GM19467 (cell line): ENCODE measurements around the gene NME7.
"Not testable (repeated sequence)": the region's sequence is repeated elsewhere in the genome, so short reads cannot be mapped to it uniquely, and the experiment has no call there.

Experiments used
- ATAC-seq: cut with Tn5 transposase; IDR thresholded peaks from one replicate; pipeline ENCODE4 v1.9.1; 2021; ENCODE audit warnings: mild to moderate bottlenecking, moderate library complexity; ENCODE audit not compliant: unreplicated experiment

The NME7 gene

GRCh38 chr1:169308313-169309039, 59.1 kb downstream of the NME7 start:
- ATAC-seq = no peak

- ATAC-seq = no peak
These were observed 60.4 kb downstream of the NME7 start for GRCh38 chr1:169307176-169307575.

- no peak for ATAC-seq
These were observed 61.6 kb downstream of the NME7 start for GRCh38 chr1:169305948-169306347.

GRCh38 chr1:169305356-169305755, 62.2 kb downstream of the NME7 start:
- ATAC-seq = no peak

- ATAC-seq = no peak
These were observed 66.7 kb downstream of the NME7 start for GRCh38 chr1:169300854-169301253.

GRCh38 chr1:169298441-169298840, 69.2 kb downstream of the NME7 start:
- ATAC-seq = no peak

- no peak for ATAC-seq
These were observed 71.8 kb downstream of the NME7 start for GRCh38 chr1:169295846-169296245.

- ATAC-seq = no peak
These were observed 72.2 kb downstream of the NME7 start for GRCh38 chr1:169295425-169295824.

GRCh38 chr1:169289016-169289415, 78.6 kb downstream of the NME7 start:
- ATAC-seq = no peak

GRCh38 chr1:169288011-169288414, 79.6 kb downstream of the NME7 start:
- ATAC-seq = no peak

- ATAC-seq = no peak
These were observed 80.3 kb downstream of the NME7 start for GRCh38 chr1:169287280-169287679.

- not testable (repeated sequence) for ATAC-seq
These were observed 86.0 kb downstream of the NME7 start for GRCh38 chr1:169281562-169281961.

- no peak for ATAC-seq
These were observed 96.5 kb downstream of the NME7 start for GRCh38 chr1:169271098-169271497.

GRCh38 chr1:169266133-169266532, 101.5 kb downstream of the NME7 start:
- no peak for ATAC-seq

- no peak for ATAC-seq
These were observed 104.5 kb downstream of the NME7 start for GRCh38 chr1:169263059-169263458.

- no peak for ATAC-seq
These were observed 105.7 kb downstream of the NME7 start for GRCh38 chr1:169261884-169262283.

- ATAC-seq = no peak
These were observed 107.0 kb downstream of the NME7 start for GRCh38 chr1:169260478-169261151.

GRCh38 chr1:169259816-169260215, 107.8 kb downstream of the NME7 start:
- no peak for ATAC-seq

- no peak for ATAC-seq
These were observed 116.8 kb downstream of the NME7 start for GRCh38 chr1:169250795-169251194.

GRCh38 chr1:169250022-169250421, 117.6 kb downstream of the NME7 start:
- ATAC-seq = no peak

GRCh38 chr1:169249611-169250010, 118.0 kb downstream of the NME7 start:
- no peak for ATAC-seq

- ATAC-seq = no peak
These were observed 121.9 kb downstream of the NME7 start for GRCh38 chr1:169245706-169246105.
